ENCODE measurements around the gene RFX1. TPM values are rescaled to one million over a fixed set of nuclear protein-coding genes. Genes with fewer than 3 reads are reported as not detected.
"Not testable (repeated sequence)": the region's sequence is repeated elsewhere in the genome, so short reads cannot be mapped to it uniquely, and the experiment has no call there.

RFX1 gene
- total RNA-seq, 1 donor from 2014 or later: 7.0 TPM

GRCh38 chr19:13974073-13974472 is 32.0 kb downstream of the RFX1 start:
- DNase-seq (ENCODE audit: low read depth): peak; percentile 59
- no peaks in the 10 kb centered on the region for H3K36me3 ChIP-seq (ENCODE audit: control insufficient read depth, insufficient read depth, low read length)
- no peaks in the 10 kb centered on the region for H3K27me3 ChIP-seq (ENCODE audit: control insufficient read depth, insufficient read depth, low read length)
- H3K4me3 ChIP-seq (ENCODE audit: low read depth, low read length): no peak overlapping the region
- TF ChIP-seq, protein P1, sequence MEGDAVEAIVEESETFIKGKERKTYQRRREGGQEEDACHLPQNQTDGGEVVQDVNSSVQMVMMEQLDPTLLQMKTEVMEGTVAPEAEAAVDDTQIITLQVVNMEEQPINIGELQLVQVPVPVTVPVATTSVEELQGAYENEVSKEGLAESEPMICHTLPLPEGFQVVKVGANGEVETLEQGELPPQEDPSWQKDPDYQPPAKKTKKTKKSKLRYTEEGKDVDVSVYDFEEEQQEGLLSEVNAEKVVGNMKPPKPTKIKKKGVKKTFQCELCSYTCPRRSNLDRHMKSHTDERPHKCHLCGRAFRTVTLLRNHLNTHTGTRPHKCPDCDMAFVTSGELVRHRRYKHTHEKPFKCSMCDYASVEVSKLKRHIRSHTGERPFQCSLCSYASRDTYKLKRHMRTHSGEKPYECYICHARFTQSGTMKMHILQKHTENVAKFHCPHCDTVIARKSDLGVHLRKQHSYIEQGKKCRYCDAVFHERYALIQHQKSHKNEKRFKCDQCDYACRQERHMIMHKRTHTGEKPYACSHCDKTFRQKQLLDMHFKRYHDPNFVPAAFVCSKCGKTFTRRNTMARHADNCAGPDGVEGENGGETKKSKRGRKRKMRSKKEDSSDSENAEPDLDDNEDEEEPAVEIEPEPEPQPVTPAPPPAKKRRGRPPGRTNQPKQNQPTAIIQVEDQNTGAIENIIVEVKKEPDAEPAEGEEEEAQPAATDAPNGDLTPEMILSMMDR (IDR thresholded peaks at IDR 0.05; ENCODE audit: insufficient read depth, low read length, poor library complexity, severe bottlenecking): no peak

- not testable (repeated sequence) for H3K36me3 ChIP-seq (ENCODE audit: control insufficient read depth, insufficient read depth, low read length); H3K4me3 ChIP-seq (ENCODE audit: low read depth, low read length); H3K27me3 ChIP-seq (ENCODE audit: control insufficient read depth, insufficient read depth, low read length); DNase-seq (ENCODE audit: low read depth)
These were observed 32.6 kb downstream of the RFX1 start for GRCh38 chr19:13973479-13973878.

DNA sequence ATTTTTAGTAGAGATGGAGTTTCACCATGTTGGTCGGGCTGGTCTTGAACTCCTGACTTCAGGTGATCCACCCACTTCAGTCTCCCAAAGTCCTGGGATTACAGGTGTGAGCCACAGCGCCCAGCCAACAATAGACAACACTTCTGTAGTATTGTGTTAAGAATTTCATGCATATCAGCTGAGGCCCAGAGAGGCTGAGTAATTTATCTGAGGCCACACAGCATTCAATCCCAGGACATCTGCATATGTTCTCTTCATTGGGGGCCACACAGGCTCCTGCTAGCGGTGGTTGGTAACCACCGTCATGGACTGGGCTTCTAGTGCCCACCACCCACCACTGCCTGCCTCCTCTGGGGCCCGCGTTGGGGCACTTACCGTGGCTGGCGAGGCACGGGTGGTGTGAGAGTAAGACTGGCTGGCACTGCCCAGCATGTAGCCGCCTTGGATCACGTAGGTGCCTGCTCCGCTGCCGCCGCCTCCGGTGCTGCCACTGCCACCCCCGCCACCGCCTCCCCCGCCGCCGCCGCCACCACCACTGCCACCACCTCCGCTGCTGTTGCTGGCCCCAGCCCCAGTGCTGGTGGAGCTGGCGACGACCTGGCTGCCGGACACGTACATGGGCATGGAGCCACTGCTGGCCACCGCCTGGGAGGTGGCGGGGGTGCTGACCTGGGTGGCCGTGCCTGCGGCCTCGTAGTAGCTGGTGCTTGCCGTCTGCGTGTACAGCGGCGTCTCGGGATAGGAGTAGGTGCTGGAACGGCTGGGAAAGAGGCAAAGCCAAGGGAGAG is 33.6 kb downstream of the RFX1 start:
- Histone ChIP-seq H3K4me3 (ENCODE audit: low read depth, low read length) (no peak overlapping the region), H3K27me3 (ENCODE audit: control insufficient read depth, insufficient read depth, low read length) (no peaks in the 10 kb centered on the region), H3K36me3 (ENCODE audit: control insufficient read depth, insufficient read depth, low read length) (no peaks in the 10 kb centered on the region)
- TF ChIP-seq, protein P1 (IDR thresholded peaks at IDR 0.05; ENCODE audit: insufficient read depth, low read length, poor library complexity, severe bottlenecking): no peak
- no peak for DNase-seq (ENCODE audit: low read depth)

DNA sequence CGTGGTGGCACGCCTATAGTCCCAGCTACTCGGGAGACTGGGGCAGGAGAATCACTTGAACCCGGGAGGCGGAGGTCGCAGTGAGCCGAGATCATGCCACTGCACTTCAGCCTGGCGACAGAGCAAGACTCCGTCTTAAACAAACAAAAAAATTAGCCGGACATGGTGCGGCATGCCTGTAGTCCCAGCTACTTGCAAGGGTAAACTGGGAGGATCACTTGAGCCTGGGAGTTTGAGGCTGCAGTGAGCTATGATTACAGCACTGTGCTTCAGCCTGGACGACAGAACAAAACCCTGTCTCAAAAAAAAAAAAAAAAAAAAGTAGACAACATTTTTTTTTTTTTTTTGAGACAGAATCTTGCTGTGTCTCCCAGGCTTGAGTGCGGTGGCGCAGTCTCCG is 34.3 kb downstream of the RFX1 start:
- not testable (repeated sequence) for H3K4me3 ChIP-seq (ENCODE audit: low read depth, low read length); DNase-seq (ENCODE audit: low read depth); H3K27me3 ChIP-seq (ENCODE audit: control insufficient read depth, insufficient read depth, low read length); H3K36me3 ChIP-seq (ENCODE audit: control insufficient read depth, insufficient read depth, low read length)

- Histone ChIP-seq H3K27me3 (ENCODE audit: control insufficient read depth, insufficient read depth, low read length) (no peaks in the 10 kb centered on the region), H3K4me3 (ENCODE audit: low read depth, low read length) (no peak overlapping the region), H3K36me3 (ENCODE audit: control insufficient read depth, insufficient read depth, low read length) (no peaks in the 10 kb centered on the region)
- TF ChIP-seq, protein P1 (IDR thresholded peaks at IDR 0.05; ENCODE audit: insufficient read depth, low read length, poor library complexity, severe bottlenecking): no peak
- no peak for DNase-seq (ENCODE audit: low read depth)
These were observed 36.2 kb downstream of the RFX1 start for GRCh38 chr19:13969897-13970296.

- no peaks in the 10 kb centered on the region for H3K27me3 ChIP-seq (ENCODE audit: control insufficient read depth, insufficient read depth, low read length)
- DNase-seq (ENCODE audit: low read depth): no peak
- H3K4me3 ChIP-seq (ENCODE audit: low read depth, low read length): no peak overlapping the region
- TF ChIP-seq, protein P1 (IDR thresholded peaks at IDR 0.05; ENCODE audit: insufficient read depth, low read length, poor library complexity, severe bottlenecking): no peak
- H3K36me3 ChIP-seq (ENCODE audit: control insufficient read depth, insufficient read depth, low read length): no peaks in the 10 kb centered on the region
These were observed 37.1 kb downstream of the RFX1 start for GRCh38 chr19:13968999-13969398.

DNA sequence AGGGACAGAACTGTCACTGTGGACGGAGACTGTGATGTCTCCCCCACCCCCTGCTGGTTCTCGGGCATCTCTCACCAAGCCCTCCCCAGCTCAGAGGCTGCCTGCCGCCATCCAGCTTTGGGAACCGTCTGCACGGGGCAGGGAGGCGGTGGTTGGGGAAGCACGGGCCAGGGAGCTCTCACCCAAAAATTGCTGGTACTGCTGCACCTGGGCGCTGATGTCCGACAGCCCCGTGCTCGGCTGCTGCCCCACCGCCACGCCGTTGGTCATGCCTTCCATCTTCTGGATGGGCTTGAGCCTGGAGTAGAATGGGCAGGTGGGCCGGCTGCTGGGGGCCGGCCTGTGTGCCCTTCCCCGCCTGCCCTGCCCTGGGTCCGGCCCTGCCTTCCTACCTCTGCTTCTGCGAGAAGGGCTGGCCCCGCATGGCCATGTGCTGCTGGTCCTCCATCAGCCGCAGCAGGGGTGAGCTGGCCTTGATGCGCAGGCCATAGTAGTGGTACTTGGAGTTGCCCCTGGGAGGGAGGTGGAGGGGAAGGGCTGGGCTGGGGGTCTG is 37.7 kb downstream of the RFX1 start:
- TF ChIP-seq, protein P1 (IDR thresholded peaks at IDR 0.05; ENCODE audit: insufficient read depth, low read length, poor library complexity, severe bottlenecking): no peak
- Histone ChIP-seq H3K36me3 (ENCODE audit: control insufficient read depth, insufficient read depth, low read length) (no peaks in the 10 kb centered on the region), H3K27me3 (ENCODE audit: control insufficient read depth, insufficient read depth, low read length) (no peaks in the 10 kb centered on the region), H3K4me3 (ENCODE audit: low read depth, low read length) (no peak overlapping the region)
- no peak for DNase-seq (ENCODE audit: low read depth)

- not testable (repeated sequence) for H3K27me3 ChIP-seq (ENCODE audit: control insufficient read depth, insufficient read depth, low read length); H3K36me3 ChIP-seq (ENCODE audit: control insufficient read depth, insufficient read depth, low read length); H3K4me3 ChIP-seq (ENCODE audit: low read depth, low read length); DNase-seq (ENCODE audit: low read depth)
These were observed 38.9 kb downstream of the RFX1 start for GRCh38 chr19:13967206-13967605.

Data from kidney epithelial cell (primary cell).